DMS53 treated with DMSO at 0.1 percent for 48 hours (cell line): ENCODE results near the gene RPN2.

ENCODE experiments used
- DNase-seq: peaks from one replicate; lab custom pipeline; 2025; ENCODE audit not compliant: unreplicated experiment; lab: John Stamatoyannopoulos, UW

RPN2 gene

GRCh38 chr20:37179683-37180524 lies 774 bp downstream of the RPN2 start:
- no peak for DNase-seq

GRCh38 chr20:37185686-37186085 lies 6.6 kb downstream of the RPN2 start:
- no peak for DNase-seq

- DNase-seq = no peak
Measured at GRCh38 chr20:37188787-37189186, 9.7 kb downstream of the RPN2 start.

GRCh38 chr20:37189416-37190016 lies 10.4 kb downstream of the RPN2 start:
- no peak for DNase-seq

GRCh38 chr20:37190354-37191112 lies 11.4 kb downstream of the RPN2 start:
- no peak for DNase-seq

- peak; percentile 51 for DNase-seq
Measured at GRCh38 chr20:37192137-37192854, 13.2 kb downstream of the RPN2 start.

GRCh38 chr20:37193226-37193625 lies 14.1 kb downstream of the RPN2 start:
- DNase-seq = no peak

GRCh38 chr20:37193821-37194220 lies 14.7 kb downstream of the RPN2 start:
- no peak for DNase-seq

- no peak for DNase-seq
Measured at GRCh38 chr20:37194621-37195417, 15.7 kb downstream of the RPN2 start.

- no peak for DNase-seq
Measured at GRCh38 chr20:37198932-37199660, 20.0 kb downstream of the RPN2 start.

GRCh38 chr20:37200376-37200775 lies 21.2 kb downstream of the RPN2 start:
- DNase-seq = no peak

- no peak for DNase-seq
Measured at GRCh38 chr20:37200926-37201826, 22.0 kb downstream of the RPN2 start.

- DNase-seq = no peak
Measured at GRCh38 chr20:37201827-37202162, 22.7 kb downstream of the RPN2 start.

GRCh38 chr20:37202267-37202943 lies 23.3 kb downstream of the RPN2 start:
- no peak for DNase-seq

GRCh38 chr20:37204056-37204455 lies 24.9 kb downstream of the RPN2 start:
- no peak for DNase-seq

- DNase-seq = no peak
Measured at GRCh38 chr20:37205130-37205529, 26.0 kb downstream of the RPN2 start.

- no peak for DNase-seq
Measured at GRCh38 chr20:37205794-37206193, 26.7 kb downstream of the RPN2 start.

GRCh38 chr20:37207171-37207570 lies 28.0 kb downstream of the RPN2 start:
- DNase-seq = no peak
